ENCODE results near the gene HCLS1.
"Not testable (repeated sequence)": the region's sequence is repeated elsewhere in the genome, so short reads cannot be mapped to it uniquely, and the experiment has no call there.

Gene HCLS1

DNA sequence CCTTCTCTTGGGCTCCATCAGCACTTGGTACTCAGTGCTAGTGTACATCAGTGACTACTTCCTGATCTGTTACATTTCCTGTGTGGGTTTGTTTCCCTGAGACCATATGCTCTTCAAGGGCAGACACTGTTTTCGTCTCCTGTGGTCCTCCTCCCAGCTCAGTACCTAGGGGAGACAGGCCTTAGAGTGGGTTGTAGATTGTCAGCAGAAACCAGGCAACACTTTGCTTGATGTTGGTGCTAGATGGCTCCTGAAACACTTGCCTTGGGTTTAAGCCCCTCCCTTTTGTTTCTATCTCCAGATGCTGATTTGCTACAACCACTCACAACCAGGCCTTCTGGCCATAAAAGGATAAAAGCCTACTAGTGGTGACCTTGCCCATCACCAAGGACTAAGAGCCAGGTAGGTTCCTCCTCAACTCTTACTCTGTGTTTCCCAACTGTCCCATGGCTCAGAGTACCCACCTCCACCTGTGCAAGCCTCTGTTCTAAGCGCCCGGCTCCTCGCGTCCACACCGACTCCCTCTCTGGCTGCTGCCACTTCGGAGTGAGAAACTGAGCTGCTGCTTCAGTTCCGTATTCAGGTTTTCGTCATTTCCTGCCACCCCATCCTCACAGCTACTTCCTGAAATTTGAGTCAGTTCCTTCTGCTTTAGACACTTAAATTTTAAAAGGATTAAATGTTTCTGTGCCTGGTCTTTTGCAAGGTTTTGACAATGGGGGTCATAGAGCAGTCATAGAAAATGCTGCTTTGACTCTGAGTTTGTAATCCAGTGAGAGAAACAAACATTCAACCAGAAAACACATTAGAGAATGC is at the start of gene HCLS1:
TSS of gene HCLS1 (minus strand) at position 548 of the 816 bp plus-strand sequence. CDS start 2,556 bp downstream, outside the sequence.
- no peak for DNase-seq (ENCODE audit: low read depth)

GRCh38 chr3:121710347-121710746 is 49.6 kb upstream of the HCLS1 start:
- no peak for DNase-seq (ENCODE audit: low read depth)

- no peak for DNase-seq (ENCODE audit: low read depth)
Measured at GRCh38 chr3:121707531-121708273, 47.0 kb upstream of the HCLS1 start.

DNA sequence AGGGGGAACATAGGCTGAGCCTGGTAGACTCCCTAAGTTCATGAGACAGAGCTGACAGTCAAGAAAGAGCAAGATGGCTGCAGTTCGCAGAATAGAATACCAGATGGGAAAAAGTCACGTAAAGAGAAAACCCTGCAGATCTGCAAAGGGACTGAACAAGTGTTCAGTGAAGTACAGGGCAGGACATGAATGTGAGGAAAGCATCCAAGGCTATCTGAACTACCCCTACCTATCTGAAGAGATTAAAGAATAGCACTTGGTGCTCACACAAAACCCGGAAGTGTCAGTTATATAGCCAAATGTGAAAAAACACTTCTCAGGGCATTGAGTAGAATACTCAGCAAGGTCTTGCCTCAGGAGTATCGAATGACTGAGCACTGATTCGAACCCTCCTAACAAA is 44.8 kb upstream of the HCLS1 start:
- no peak for DNase-seq (ENCODE audit: low read depth)

GRCh38 chr3:121703973-121704372 is 43.3 kb upstream of the HCLS1 start:
- no peak for DNase-seq (ENCODE audit: low read depth)

DNA sequence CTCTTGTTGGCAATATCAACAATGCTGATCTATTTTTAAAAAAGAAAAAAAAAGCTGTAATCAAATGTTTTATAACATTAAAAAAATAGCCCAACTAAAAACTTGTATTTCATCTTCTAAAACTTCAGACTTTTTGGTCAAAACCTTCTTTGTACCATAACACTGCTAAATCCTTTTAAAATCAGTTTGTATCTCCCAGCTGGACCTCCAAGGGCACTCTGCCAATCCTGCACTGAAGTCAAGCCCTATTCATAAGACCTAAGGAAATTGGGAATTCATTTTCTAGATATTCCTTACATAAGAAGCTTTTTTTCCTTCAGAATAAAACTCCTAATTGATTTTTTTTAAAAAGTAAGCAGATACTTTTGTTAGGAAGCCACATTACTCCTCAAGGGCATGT is 38.2 kb upstream of the HCLS1 start:
- DNase-seq (ENCODE audit: low read depth), result no peak

DNA sequence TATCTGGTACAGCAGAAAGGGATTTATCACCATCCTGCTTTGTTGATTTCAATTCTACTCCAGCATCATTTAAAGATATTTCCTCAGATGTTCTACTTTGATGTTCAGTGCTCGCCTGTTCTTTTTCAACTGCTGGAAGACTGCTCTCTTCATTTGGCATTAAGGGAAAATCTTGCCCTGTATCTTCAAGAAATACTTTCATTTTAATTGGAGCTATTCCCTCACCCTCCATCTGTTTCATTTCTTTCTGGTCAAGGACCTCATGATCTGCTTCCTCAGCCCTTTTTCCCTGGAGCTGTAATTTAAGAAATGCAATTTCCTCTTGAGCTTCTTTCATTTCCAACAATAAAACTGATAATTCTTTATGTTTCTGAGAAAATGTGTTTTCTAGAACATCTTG is 37.8 kb upstream of the HCLS1 start:
- no peak for DNase-seq (ENCODE audit: low read depth)

DNA sequence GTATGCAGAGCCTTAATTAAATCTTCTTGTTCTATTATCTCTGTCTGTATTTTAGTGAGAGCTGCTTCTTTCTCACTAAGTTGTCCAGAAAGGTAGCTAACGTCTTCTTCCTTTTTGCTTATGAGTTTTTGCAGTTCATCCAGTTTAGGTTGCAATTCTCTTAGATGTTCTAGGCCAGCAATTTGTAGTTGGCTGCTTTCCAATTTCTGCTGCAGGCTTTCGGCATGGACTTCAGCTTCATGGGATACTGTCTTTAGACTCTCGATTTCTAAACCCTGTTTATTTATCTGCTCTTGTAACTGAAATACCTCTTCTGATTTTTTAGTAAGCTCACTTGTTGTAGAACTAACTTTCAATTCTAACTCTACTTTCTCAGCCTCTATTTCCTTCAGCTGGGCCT is 35.5 kb upstream of the HCLS1 start:
- no peak for DNase-seq (ENCODE audit: low read depth)

DNA sequence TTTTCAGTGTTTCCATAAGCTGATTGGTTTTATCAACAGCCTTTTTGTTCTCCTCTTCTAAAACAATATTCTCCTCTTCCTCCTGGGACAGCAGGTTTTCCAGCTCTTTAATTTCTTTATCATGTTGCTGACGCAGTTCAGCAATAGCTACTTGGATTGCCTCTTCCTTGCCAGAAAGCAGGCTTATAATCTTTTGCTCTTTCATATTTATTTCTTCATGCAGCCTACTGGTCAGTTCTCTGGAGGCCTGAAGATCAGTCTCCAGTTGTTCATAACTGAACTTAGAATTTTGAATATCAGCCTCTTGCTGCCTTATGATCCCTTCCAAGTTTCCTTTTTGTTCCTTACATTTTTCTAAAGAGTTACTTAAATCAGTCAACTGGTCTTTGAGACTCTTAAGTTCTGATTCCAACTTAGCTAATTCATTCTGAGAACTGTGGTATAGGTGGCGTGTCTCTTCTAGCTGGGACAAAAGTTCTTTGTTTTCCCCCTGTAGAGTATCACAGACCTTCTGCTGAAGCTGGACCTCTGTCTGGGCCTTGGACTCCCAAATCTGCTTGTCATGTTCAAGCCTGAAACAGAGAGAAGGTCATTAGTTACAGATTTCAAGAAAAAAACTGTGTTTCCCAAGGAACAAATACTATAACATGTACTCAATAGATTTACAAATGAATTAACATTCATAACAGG is 31.5 kb upstream of the HCLS1 start:
- DNase-seq (ENCODE audit: low read depth), result no peak

DNA sequence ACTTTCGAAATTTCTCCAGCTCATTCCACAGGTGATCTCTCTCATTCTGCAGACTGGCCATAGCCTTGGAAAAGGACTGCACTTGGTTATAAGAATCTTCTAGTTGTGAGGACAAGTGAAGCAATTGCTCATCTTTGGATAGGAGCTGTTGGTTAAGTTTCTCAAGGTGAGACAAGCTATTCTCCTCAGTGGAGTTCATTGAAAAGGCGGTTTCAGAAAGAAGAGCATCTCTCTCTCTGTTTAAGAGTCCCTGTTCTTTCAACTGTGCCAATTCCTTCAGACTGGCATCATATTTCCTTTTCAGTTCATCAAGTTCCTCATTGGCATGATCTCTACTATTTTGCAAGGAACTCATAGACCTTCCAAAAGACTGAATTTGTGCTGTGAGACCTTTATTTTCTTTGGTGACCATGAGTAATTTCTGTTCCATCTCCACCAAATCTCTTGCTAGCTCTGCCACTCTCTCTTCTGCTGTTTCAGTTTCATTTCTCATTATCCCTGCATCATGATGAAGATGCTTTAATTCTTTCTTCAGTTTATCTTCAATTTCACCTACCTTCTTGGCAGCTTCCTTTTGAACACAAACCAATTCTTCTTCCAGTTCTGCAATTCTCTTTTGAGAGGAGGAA is 30.2 kb upstream of the HCLS1 start:
- no peak for DNase-seq (ENCODE audit: low read depth)

- not testable (repeated sequence) for DNase-seq (ENCODE audit: low read depth)
Measured at GRCh38 chr3:121688747-121689146, 28.0 kb upstream of the HCLS1 start.

DNA sequence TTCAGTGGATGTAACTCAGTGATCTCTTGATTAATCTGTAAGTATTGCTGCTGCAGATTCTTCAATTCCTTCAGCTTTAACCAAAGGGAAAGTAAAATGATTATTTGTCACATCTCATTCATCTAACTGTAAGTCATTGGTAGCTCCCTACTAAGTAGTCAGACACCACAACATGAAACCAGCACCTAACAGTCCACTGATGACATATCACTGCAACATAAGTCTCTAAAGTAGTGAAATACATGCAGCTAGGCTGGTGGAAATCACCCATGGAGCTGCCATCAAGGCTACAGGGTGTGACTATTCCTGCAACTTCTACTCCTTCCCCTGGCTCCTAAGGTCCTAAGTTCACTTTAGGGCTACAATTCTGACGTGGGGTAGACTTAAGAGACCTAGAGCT is 21.1 kb upstream of the HCLS1 start:
- DNase-seq (ENCODE audit: low read depth), result no peak

DNA sequence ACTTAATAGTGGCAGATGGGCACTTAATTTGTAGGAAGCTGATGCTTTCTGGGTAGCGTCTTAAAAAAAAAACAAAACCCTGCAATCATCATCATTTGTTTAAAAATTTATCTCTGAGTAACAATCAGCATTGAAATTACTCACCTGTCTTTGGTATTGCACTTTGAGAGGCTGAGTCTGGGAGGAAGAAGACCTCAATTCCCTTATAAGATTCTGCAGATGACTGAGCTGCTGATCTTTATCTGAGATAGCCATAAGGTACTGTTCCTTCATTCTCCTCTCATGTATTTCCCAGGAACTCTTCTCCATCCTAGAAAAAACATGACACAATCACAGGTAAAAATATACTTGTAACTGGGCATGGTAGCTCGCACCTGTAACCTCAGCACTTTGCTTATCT is 16.4 kb upstream of the HCLS1 start:
- no peak for DNase-seq (ENCODE audit: low read depth)

DNA sequence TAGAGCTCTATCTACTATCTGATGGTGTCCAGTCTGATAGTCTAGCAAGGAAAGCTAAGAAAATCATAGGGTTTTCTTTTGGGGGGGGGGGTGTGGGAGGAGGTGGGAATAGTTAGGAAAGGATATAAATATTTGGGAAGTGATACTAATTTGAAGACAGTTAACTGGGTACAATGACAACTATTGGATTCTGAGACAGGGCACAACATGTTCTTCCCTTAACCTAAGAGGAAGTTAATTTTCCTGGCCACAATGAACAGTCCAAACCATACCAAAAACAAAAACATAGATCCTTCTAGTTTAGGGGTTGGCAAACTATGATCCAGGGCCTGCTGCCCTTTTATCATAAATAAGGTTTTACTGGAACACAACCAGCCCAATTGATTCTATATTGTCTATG is 10.0 kb upstream of the HCLS1 start:
- DNase-seq (ENCODE audit: low read depth), result no peak

GRCh38 chr3:121667333-121667732 is 6.6 kb upstream of the HCLS1 start:
- DNase-seq (ENCODE audit: low read depth), result no peak

DNA sequence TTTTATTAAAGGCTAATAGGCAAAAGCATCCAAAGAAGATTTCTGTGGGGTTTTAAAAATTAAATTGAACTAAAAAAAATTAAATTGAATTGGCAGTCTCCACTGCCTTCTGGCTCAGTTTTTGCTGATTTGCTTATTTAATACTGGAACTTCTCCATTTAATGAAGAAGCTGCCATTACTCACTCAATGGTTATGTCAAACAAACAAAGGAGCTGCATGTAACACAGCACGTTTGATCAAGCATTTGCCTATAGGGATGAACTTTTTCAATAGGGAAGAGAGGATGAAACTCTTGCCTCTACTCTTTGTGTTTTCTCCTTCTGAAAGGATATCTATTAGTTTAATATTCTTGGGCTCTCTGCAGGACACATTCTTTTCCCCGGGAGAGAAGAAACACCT is 4.8 kb upstream of the HCLS1 start:
- DNase-seq (ENCODE audit: low read depth), result no peak

DNA sequence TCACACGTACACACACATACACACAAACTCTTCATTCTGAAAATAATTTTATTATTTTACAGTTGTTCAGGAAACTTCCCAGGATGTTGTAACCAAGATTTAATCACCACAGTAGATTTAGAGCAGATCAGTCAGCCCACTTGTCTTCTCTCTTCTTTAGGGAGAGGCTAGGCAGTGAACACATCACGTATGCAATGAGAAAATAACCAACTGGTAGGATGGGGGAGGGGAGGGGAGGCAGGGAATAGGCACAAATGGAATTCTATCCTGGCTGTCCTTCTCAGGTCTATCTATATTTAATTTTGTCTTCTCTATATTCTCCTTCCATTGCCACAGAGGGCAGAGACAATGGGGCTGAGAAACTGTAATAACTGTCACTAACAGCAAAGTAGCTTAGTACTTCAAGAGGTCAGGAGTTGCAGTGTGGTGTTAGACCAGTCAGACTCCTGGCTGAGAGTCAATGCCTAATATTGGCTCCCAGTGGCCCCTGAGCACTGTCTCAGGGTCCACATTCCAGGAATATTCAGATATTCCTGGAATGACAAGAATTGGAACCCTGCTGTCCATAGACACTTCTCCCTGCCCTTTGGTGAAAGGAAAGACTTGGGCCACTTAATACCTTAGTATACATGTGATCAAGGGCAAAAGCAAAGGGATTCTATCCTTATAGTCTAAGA is 2.6 kb upstream of the HCLS1 start:
- DNase-seq (ENCODE audit: low read depth), result no peak

GRCh38 chr3:121662742-121663141 is 2.0 kb upstream of the HCLS1 start:
- DNase-seq (ENCODE audit: low read depth), result no peak

GRCh38 chr3:121661376-121661775 is 673 bp upstream of the HCLS1 start:
- DNase-seq (ENCODE audit: low read depth), result no peak

- no peak for DNase-seq (ENCODE audit: low read depth)
Measured at GRCh38 chr3:121659586-121659985, 1.1 kb downstream of the HCLS1 start.

- no peak for DNase-seq (ENCODE audit: low read depth)
Measured at GRCh38 chr3:121658716-121659435, 1.8 kb downstream of the HCLS1 start.
